ENCODE data around the gene DVL2.

The DVL2 gene

GRCh38 chr17:7252176-7253043 is 18.1 kb upstream of the DVL2 start, which contains the start of gene ELP5 (continued):
- TF ChIP-seq ZNF148 (tag by site-specific recombination; IDR thresholded peaks at IDR 0.05; ENCODE audit: borderline replicate concordance) (no peak), ZNF561 (tag by site-specific recombination; IDR thresholded peaks at IDR 0.05; ENCODE audit: borderline replicate concordance) (peak; percentile 95), ZNF335 (tag by site-specific recombination; conservative IDR thresholded peaks at IDR 0.05) (peak; percentile 98), BCL11A (tag by site-specific recombination; IDR thresholded peaks at IDR 0.05; ENCODE audit: low read depth) (peak; percentile 75; the same call in 1 of the 2 replicates), KLF17 (tag by site-specific recombination; IDR thresholded peaks at IDR 0.05) (peak; percentile 88), ZNF645 (tag by site-specific recombination; IDR thresholded peaks at IDR 0.05) (0 out of 2 replicates have a peak, but pooled peaks have one; percentile 12), SETDB1 (IDR thresholded peaks at IDR 0.05; ENCODE audit: insufficient read length, low read length) (no peak), SP2 (tag by site-specific recombination; IDR thresholded peaks at IDR 0.05) (peak; percentile 25; the same call in 1 of the 2 replicates), ZNF692 (tag by site-specific recombination; IDR thresholded peaks at IDR 0.05) (peak; percentile 96), ZNF423 (tag by site-specific recombination; IDR thresholded peaks at IDR 0.05) (peak; percentile 61), ZNF133 (tag by site-specific recombination; IDR thresholded peaks at IDR 0.05) (no peak), INSM2 (tag by site-specific recombination; IDR thresholded peaks at IDR 0.05) (peak; percentile 79; the same call in 1 of the 2 replicates), IKZF3 (tag by site-specific recombination; IDR thresholded peaks at IDR 0.05) (peak; percentile 28; the same call in 1 of the 2 replicates), MYNN (tag by site-specific recombination; IDR thresholded peaks at IDR 0.05; ENCODE audit: borderline replicate concordance) (no peak), ZNF433 (tag by site-specific recombination; IDR thresholded peaks at IDR 0.05; ENCODE audit: low read depth) (no peak), ZNF214 (tag by site-specific recombination; IDR thresholded peaks at IDR 0.05; ENCODE audit: borderline replicate concordance) (no peak), ZNF155 (tag by site-specific recombination; IDR thresholded peaks at IDR 0.05) (no peak), ZNF394 (tag by site-specific recombination; IDR thresholded peaks at IDR 0.05; ENCODE audit: borderline replicate concordance) (peak; percentile 55; the same call in 1 of the 2 replicates), ZNF658 (tag by site-specific recombination; IDR thresholded peaks at IDR 0.05) (no peak), ZNF621 (tag by site-specific recombination; IDR thresholded peaks at IDR 0.05) (no peak), ZNF169 (tag by site-specific recombination; IDR thresholded peaks at IDR 0.05) (no peak), KLF9 (tag by site-specific recombination; IDR thresholded peaks at IDR 0.05; ENCODE audit: low read depth) (peak; percentile 85), ZNF362 (tag by site-specific recombination; IDR thresholded peaks at IDR 0.05) (no peak), PRDM1 (tag by site-specific recombination; IDR thresholded peaks at IDR 0.05) (no peak), ZNF140 (tag by site-specific recombination; IDR thresholded peaks at IDR 0.05) (no peak), ZNF610 (tag by site-specific recombination; IDR thresholded peaks at IDR 0.05; ENCODE audit: borderline replicate concordance) (peak; percentile 57; the same call in 1 of the 2 replicates), ZNF623 (tag by site-specific recombination; IDR thresholded peaks at IDR 0.05) (no peak), ZNF777 (tag by site-specific recombination; IDR thresholded peaks at IDR 0.05; ENCODE audit: borderline replicate concordance) (peak; percentile 71; the same call in 1 of the 2 replicates), ZNF629 (tag by site-specific recombination; IDR thresholded peaks at IDR 0.05) (peak; percentile 98)

All from HEK293 (cell line).